ENCODE data around the gene EPHA8.

Gene EPHA8

GRCh38 chr1:22613572-22613918 lies 50.3 kb downstream of the EPHA8 start:
- no peak for DNase-seq (ENCODE audit: low read depth in 2 of 2, low spot score in 1 of 2)

- DNase-seq (ENCODE audit: low read depth in 2 of 2, low spot score in 1 of 2): no peak
Observed at GRCh38 chr1:22613951-22614350, 50.7 kb downstream of the EPHA8 start.

- no peak for DNase-seq (ENCODE audit: low read depth in 2 of 2, low spot score in 1 of 2)
Observed at GRCh38 chr1:22615886-22616285, 52.6 kb downstream of the EPHA8 start.

GRCh38 chr1:22616571-22616970 lies 53.3 kb downstream of the EPHA8 start:
- DNase-seq (ENCODE audit: low read depth in 2 of 2, low spot score in 1 of 2): no peak

- no peak for DNase-seq (ENCODE audit: low read depth in 2 of 2, low spot score in 1 of 2)
Observed at GRCh38 chr1:22618056-22618455, 54.8 kb downstream of the EPHA8 start.

- no peak for DNase-seq (ENCODE audit: low read depth in 2 of 2, low spot score in 1 of 2)
Observed at GRCh38 chr1:22619252-22619651, 56.0 kb downstream of the EPHA8 start.

GRCh38 chr1:22619798-22620197 lies 56.5 kb downstream of the EPHA8 start:
- no peak for DNase-seq (ENCODE audit: low read depth in 2 of 2, low spot score in 1 of 2)

- no peak for DNase-seq (ENCODE audit: low read depth in 2 of 2, low spot score in 1 of 2)
Observed at GRCh38 chr1:22621761-22622160, 58.5 kb downstream of the EPHA8 start.

- no peak for DNase-seq (ENCODE audit: low read depth in 2 of 2, low spot score in 1 of 2)
Observed at GRCh38 chr1:22625262-22625925, 62.1 kb downstream of the EPHA8 start.

GRCh38 chr1:22626237-22627157 lies 63.2 kb downstream of the EPHA8 start:
- no peak for DNase-seq (ENCODE audit: low read depth in 2 of 2, low spot score in 1 of 2)

- DNase-seq (ENCODE audit: low read depth in 2 of 2, low spot score in 1 of 2): no peak
Observed at GRCh38 chr1:22627331-22627730, 64.0 kb downstream of the EPHA8 start.

- DNase-seq (ENCODE audit: low read depth in 2 of 2, low spot score in 1 of 2): no peak
Observed at GRCh38 chr1:22628698-22629444, 65.6 kb downstream of the EPHA8 start.

GRCh38 chr1:22629886-22630285 lies 66.6 kb downstream of the EPHA8 start:
- no peak for DNase-seq (ENCODE audit: low read depth in 2 of 2, low spot score in 1 of 2)

GRCh38 chr1:22633697-22634463 lies 70.6 kb downstream of the EPHA8 start:
- no peak for DNase-seq (ENCODE audit: low read depth in 2 of 2, low spot score in 1 of 2)

GRCh38 chr1:22635436-22635835 lies 72.1 kb downstream of the EPHA8 start:
- DNase-seq (ENCODE audit: low read depth in 2 of 2, low spot score in 1 of 2): no peak

- no peak for DNase-seq (ENCODE audit: low read depth in 2 of 2, low spot score in 1 of 2)
Observed at GRCh38 chr1:22636353-22636752, 73.1 kb downstream of the EPHA8 start, which contains the start of gene C1QA. C1QA (plus strand) TSS chr1:22636628; CDS start chr1:22637617, 989 bp downstream.

- DNase-seq (ENCODE audit: low read depth in 2 of 2, low spot score in 1 of 2): no peak
Observed at GRCh38 chr1:22636927-22637326, 73.6 kb downstream of the EPHA8 start.

GRCh38 chr1:22637907-22638445 lies 74.7 kb downstream of the EPHA8 start:
- DNase-seq (ENCODE audit: low read depth in 2 of 2, low spot score in 1 of 2): no peak

- no peak for DNase-seq (ENCODE audit: low read depth in 2 of 2, low spot score in 1 of 2)
Observed at GRCh38 chr1:22638476-22639234, 75.4 kb downstream of the EPHA8 start.

GRCh38 chr1:22639286-22639685 lies 76.0 kb downstream of the EPHA8 start:
- DNase-seq (ENCODE audit: low read depth in 2 of 2, low spot score in 1 of 2): no peak
